ENCODE data around the gene HMG20B. TPM values are rescaled to one million over a fixed set of nuclear protein-coding genes. Genes with fewer than 3 reads are reported as not detected.
A peak's percentile ranks its signal among the peaks of the same experiment; 100 is the strongest.
"Not testable (repeated sequence)": the region's sequence is repeated elsewhere in the genome, so short reads cannot be mapped to it uniquely, and the experiment has no call there.

The HMG20B gene
- total RNA-seq, 1 experiment from 2014 or later = 146 TPM

DNA sequence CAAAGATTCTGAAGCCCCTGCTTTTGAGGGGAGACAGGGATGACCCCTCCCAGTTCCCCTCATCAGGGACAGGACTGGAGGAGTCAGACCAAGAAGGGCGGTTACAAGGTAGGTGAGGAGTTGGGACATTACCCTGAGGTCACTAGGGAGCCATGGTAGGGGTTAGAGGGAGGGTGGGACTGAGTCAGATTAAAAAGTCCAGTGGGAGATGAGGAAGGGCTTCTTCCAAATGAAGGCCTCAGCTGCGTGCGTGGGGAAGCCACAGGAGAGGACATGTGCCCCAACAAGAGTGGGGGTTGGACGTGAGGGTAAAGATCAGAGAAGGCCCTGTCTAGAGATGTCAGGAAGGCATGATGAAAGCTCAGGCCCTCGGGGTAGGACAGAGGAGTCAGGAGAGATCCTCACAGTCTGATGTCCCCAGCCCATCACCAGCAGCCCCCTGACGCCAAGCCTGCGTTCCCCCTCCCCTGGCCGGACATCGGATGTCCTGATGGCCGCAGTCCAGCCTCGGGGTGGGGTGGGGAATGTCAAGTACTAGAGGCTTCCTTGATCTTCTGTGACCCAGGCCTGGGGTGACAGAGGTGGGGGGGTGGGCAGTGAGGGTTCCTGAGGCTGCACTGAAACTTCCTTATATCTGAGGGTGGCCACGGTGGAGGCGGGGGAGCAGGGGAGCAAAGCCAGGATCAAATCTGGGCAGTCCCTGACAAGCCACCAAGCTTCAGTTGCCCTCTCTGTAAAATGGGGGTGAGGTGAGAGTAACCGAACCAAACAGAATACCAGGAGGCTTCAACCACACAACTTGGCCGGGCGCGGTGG, 8.8 kb upstream of the HMG20B start:
- Histone ChIP-seq H2AFZ (ENCODE audit: low read length) (no peak overlapping the region), H3K9me3 (ENCODE audit: low read length) (no peaks in the 10 kb centered on the region), H3F3A (ENCODE audit: low read length, unreplicated experiment) (no peaks in the 10 kb centered on the region), H4K20me1 (ENCODE audit: low read length) (no peaks in the 10 kb centered on the region), H3K27me3 (ENCODE audit: low read length) (no peaks in the 10 kb centered on the region), H3K9me2 (replicated peaks; ENCODE audit: low read length) (no peaks in the 10 kb centered on the region), H3K9ac (ENCODE audit: low read length) (no peak overlapping the region), H3K27ac (ENCODE audit: low read length) (no peak overlapping the region), H3K4me3 (ENCODE audit: low read length) (no peak overlapping the region), H3K79me2 (ENCODE audit: low read length) (no peaks in the 10 kb centered on the region), H3K4me2 (ENCODE audit: low read length) (no peak overlapping the region), H3K4me1 (ENCODE audit: insufficient read depth, low read length) (peaks cover 12% of the 10 kb centered on the region), H3K36me3 (ENCODE audit: low read depth, low read length) (no peaks in the 10 kb centered on the region)
- BruUV-seq (replicated peaks) = no TSS peak
- intact Hi-C loops (cut with micrococcal nuclease) = no loop called here
- no peak for ATAC-seq
- no peak for TF ChIP-seq CTCF (conservative IDR thresholded peaks at IDR 0.05; ENCODE audit: low read depth, low read length)
- no peak for TF ChIP-seq EZH2 (IDR thresholded peaks at IDR 0.05; ENCODE audit: low read length, unreplicated experiment)
- TF ChIP-seq EZH2phosphoT487 (IDR thresholded peaks at IDR 0.05; ENCODE audit: borderline replicate concordance, low read length) = no peak
- CTCF ChIA-PET = no interaction called here
- POLR2A ChIA-PET (ENCODE audit: unreplicated experiment) = no interaction called here
- DNase-seq = no peak

GRCh38 chr19:3565139-3565538, 7.6 kb upstream of the HMG20B start:
- BruUV-seq (replicated peaks) = no TSS peak
- POLR2A ChIA-PET (ENCODE audit: unreplicated experiment) = no interaction called here

GRCh38 chr19:3570042-3570441, 2.7 kb upstream of the HMG20B start:
- H3K27me3 ChIP-seq (ENCODE audit: low read length); ATAC-seq; H3K27ac ChIP-seq (ENCODE audit: low read length); H3F3A ChIP-seq (ENCODE audit: low read length, unreplicated experiment); BruUV-seq (replicated peaks); H3K4me2 ChIP-seq (ENCODE audit: low read length); H3K9me3 ChIP-seq (ENCODE audit: low read length); H3K9me2 ChIP-seq (replicated peaks; ENCODE audit: low read length); H3K36me3 ChIP-seq (ENCODE audit: low read depth, low read length); intact Hi-C loops (cut with micrococcal nuclease); H3K4me3 ChIP-seq (ENCODE audit: low read length); POLR2A ChIA-PET (ENCODE audit: unreplicated experiment); H2AFZ ChIP-seq (ENCODE audit: low read length); DNase-seq; CTCF ChIA-PET; H3K9ac ChIP-seq (ENCODE audit: low read length); H4K20me1 ChIP-seq (ENCODE audit: low read length); H3K4me1 ChIP-seq (ENCODE audit: insufficient read depth, low read length): not testable (repeated sequence)
- peaks cover 10% of the 10 kb centered on the region for H3K79me2 ChIP-seq (ENCODE audit: low read length)

More at GRCh38 chr19:3565139-3565538, 7.6 kb upstream of the HMG20B start:
- H3K4me2 ChIP-seq (ENCODE audit: low read length) = no peak overlapping the region
- no peaks in the 10 kb centered on the region for H4K20me1 ChIP-seq (ENCODE audit: low read length)
- H3K79me2 ChIP-seq (ENCODE audit: low read length) = no peaks in the 10 kb centered on the region
- no peak overlapping the region for H3K9ac ChIP-seq (ENCODE audit: low read length)
- TF ChIP-seq EZH2phosphoT487 (IDR thresholded peaks at IDR 0.05; ENCODE audit: borderline replicate concordance, low read length) (no peak), CTCF (conservative IDR thresholded peaks at IDR 0.05; ENCODE audit: low read depth, low read length) (no peak), EZH2 (IDR thresholded peaks at IDR 0.05; ENCODE audit: low read length, unreplicated experiment) (no peak)
- H3K27ac ChIP-seq (ENCODE audit: low read length) = peak overlapping the region; percentile 58
- H3K4me3 ChIP-seq (ENCODE audit: low read length) = no peak overlapping the region
- intact Hi-C loops (cut with micrococcal nuclease) = no loop called here
- H3K9me2 ChIP-seq (replicated peaks; ENCODE audit: low read length) = no peaks in the 10 kb centered on the region
- peak; percentile 68 for DNase-seq
- peak; percentile 87 for ATAC-seq
- no peaks in the 10 kb centered on the region for H3K9me3 ChIP-seq (ENCODE audit: low read length)
- H3K36me3 ChIP-seq (ENCODE audit: low read depth, low read length) = no peaks in the 10 kb centered on the region
- H3F3A ChIP-seq (ENCODE audit: low read length, unreplicated experiment) = no peaks in the 10 kb centered on the region
- H3K27me3 ChIP-seq (ENCODE audit: low read length) = no peaks in the 10 kb centered on the region
- no peak overlapping the region for H2AFZ ChIP-seq (ENCODE audit: low read length)
- H3K4me1 ChIP-seq (ENCODE audit: insufficient read depth, low read length) = peaks cover 12% of the 10 kb centered on the region
- CTCF ChIA-PET = no interaction called here

Measured in PC-3 (cell line).